OCI-LY1 (cell line): ENCODE measurements around the gene TANGO6.

ENCODE experiments used
- H2AFZ ChIP-seq: fragments of 200-600 bp; sonication (generic), shearing (Covaris generic); 2 replicates; pipeline ENCODE4 v1.6.0; 2014; ENCODE audit warnings: antibody characterized with exemption, mild to moderate bottlenecking, low read length
- H3F3A ChIP-seq: fragments of 200-600 bp; sonication (generic), shearing (Covaris generic); 2 replicates; pipeline ENCODE4 v1.6.0; 2014; ENCODE audit warnings: mild to moderate bottlenecking, antibody characterized with exemption, low read length, moderate library complexity; ENCODE audit not compliant: insufficient read depth
- H3K27ac ChIP-seq: fragments of 200-600 bp; sonication (generic); 2 replicates; pipeline ENCODE4 v1.5.1; 2014; ENCODE audit warnings: low read length, mixed run types, mild to moderate bottlenecking, low read depth; ENCODE audit not compliant: poor library complexity, severe bottlenecking
- H3K27me3 ChIP-seq: fragments of 200-600 bp; sonication (generic); 2 replicates; pipeline ENCODE4 v1.6.0; 2014; ENCODE audit warnings: antibody characterized with exemption, mild to moderate bottlenecking, low read length, moderate library complexity; ENCODE audit not compliant: insufficient read depth
- H3K36me3 ChIP-seq: fragments of 200-600 bp; sonication (generic); 2 replicates; pipeline ENCODE4 v1.6.1; 2014; ENCODE audit warnings: mild to moderate bottlenecking, antibody characterized with exemption, low read length, moderate library complexity, mixed read lengths; ENCODE audit not compliant: insufficient read depth
- H3K4me1 ChIP-seq: fragments of 200-600 bp; sonication (generic); 2 replicates; pipeline ENCODE4 v1.5.1; 2014; ENCODE audit warnings: mild to moderate bottlenecking, low read length, moderate library complexity; ENCODE audit not compliant: insufficient read depth, severe bottlenecking
- H3K4me2 ChIP-seq: fragments of 200-600 bp; sonication (generic), shearing (Covaris generic); 2 replicates; pipeline ENCODE4 v1.6.1; 2014; ENCODE audit warnings: low read length
- H3K4me3 ChIP-seq: fragments of 200-600 bp; sonication (generic); 2 replicates; pipeline ENCODE4 v1.5.1; 2014; ENCODE audit warnings: low read length, low read depth, mild to moderate bottlenecking, mixed read lengths; ENCODE audit not compliant: poor library complexity, severe bottlenecking
- H3K79me2 ChIP-seq: fragments of 200-600 bp; shearing (Covaris generic); 2 replicates; pipeline ENCODE4 v1.6.1; 2016; ENCODE audit warnings: mixed run types, low read length, mixed read lengths; ENCODE audit not compliant: insufficient read depth
- H3K9ac ChIP-seq: fragments of 200-600 bp; sonication (generic), shearing (Covaris generic); 2 replicates; pipeline ENCODE4 v1.6.1; 2014; ENCODE audit warnings: mild to moderate bottlenecking, low read length, mixed read lengths
- H3K9me2 ChIP-seq: fragments of 200-600 bp; sonication (generic), shearing (Covaris generic); 2 replicates; pipeline ENCODE4 v1.6.1; 2014; ENCODE audit warnings: low read depth, mild to moderate bottlenecking, low read length, mixed read lengths
- H3K9me3 ChIP-seq: fragments of 200-600 bp; shearing (Covaris generic); 2 replicates; pipeline ENCODE4 v1.6.1; 2014; ENCODE audit warnings: low read length, mixed read lengths
- H4K20me1 ChIP-seq: fragments of 200-600 bp; sonication (generic), shearing (Covaris generic); 2 replicates; pipeline ENCODE4 v1.6.0; 2016; ENCODE audit warnings: mild to moderate bottlenecking, low read length; ENCODE audit not compliant: insufficient read depth
- EZH2 ChIP-seq: fragments of 200-600 bp; sonication (generic), shearing (Covaris generic); IDR thresholded peaks from 2 replicates; pipeline ENCODE4 v1.8.0; 2017; ENCODE audit warnings: borderline replicate concordance, mixed run types, mild to moderate bottlenecking, antibody characterized with exemption, low read length, moderate library complexity, mixed read lengths
- TF ChIP-seq, protein P1 (sequence below): fragments of 200-600 bp; sonication (generic), shearing (Covaris generic); IDR thresholded peaks from 2 replicates; pipeline ENCODE4 v1.5.1; 2017; ENCODE audit warnings: mild to moderate bottlenecking, antibody characterized with exemption, low read length, moderate library complexity, mixed read lengths

TANGO6 gene

DNA sequence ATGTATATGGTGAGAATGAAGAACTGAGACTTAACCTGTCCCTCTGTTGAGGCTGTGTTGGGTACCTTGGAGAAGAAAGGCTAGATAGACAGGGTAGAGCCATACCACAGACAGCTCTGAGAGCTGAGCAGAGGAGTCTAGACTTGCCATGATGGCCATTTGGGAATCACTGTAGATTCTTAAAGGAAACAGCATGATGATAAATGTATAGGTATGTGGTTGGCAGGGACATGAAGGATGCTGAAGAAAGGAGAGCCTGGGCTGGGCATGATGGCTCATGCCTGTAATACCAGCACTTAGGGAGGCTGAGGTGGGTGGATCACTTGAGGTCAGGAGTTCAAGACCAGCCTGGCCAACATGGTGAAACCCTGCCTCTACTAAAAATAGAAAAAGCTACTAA is 147.7 kb downstream of the TANGO6 start:
- H3K27ac ChIP-seq, result no peak overlapping the region
- H2AFZ ChIP-seq, result no peak overlapping the region
- H3K36me3 ChIP-seq, result no peaks in the 10 kb centered on the region
- H3K79me2 ChIP-seq, result no peaks in the 10 kb centered on the region
- no peaks in the 10 kb centered on the region for H3K27me3 ChIP-seq
- H3K9me2 ChIP-seq, result no peaks in the 10 kb centered on the region
- no peak overlapping the region for H3K4me3 ChIP-seq
- H3K9ac ChIP-seq, result no peak overlapping the region
- no peaks in the 10 kb centered on the region for H3K4me1 ChIP-seq
- no peak overlapping the region for H3K4me2 ChIP-seq
- no peaks in the 10 kb centered on the region for H3F3A ChIP-seq
- TF ChIP-seq, protein P1, sequence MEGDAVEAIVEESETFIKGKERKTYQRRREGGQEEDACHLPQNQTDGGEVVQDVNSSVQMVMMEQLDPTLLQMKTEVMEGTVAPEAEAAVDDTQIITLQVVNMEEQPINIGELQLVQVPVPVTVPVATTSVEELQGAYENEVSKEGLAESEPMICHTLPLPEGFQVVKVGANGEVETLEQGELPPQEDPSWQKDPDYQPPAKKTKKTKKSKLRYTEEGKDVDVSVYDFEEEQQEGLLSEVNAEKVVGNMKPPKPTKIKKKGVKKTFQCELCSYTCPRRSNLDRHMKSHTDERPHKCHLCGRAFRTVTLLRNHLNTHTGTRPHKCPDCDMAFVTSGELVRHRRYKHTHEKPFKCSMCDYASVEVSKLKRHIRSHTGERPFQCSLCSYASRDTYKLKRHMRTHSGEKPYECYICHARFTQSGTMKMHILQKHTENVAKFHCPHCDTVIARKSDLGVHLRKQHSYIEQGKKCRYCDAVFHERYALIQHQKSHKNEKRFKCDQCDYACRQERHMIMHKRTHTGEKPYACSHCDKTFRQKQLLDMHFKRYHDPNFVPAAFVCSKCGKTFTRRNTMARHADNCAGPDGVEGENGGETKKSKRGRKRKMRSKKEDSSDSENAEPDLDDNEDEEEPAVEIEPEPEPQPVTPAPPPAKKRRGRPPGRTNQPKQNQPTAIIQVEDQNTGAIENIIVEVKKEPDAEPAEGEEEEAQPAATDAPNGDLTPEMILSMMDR, result no peak
- no peak for TF ChIP-seq EZH2
- no peaks in the 10 kb centered on the region for H3K9me3 ChIP-seq
- no peaks in the 10 kb centered on the region for H4K20me1 ChIP-seq

DNA sequence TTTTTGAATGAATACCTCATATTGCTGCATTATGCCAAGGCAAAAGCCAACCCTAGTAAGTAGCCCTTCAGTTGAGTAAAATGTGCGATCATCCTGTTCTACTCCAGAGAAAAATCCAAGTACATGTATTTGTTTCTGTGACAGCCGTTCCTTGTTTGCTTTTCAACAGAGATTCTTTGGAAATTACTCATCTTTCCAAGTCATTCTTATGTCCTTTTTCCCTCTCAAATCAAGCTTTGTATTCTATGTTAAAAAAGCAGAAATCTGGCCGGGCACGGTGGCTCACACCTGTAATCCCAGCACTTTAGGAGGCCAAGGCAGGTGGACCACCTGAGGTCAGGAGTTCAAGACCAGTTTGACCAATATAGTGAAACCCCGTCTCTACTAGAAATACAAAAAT is 149.2 kb downstream of the TANGO6 start:
- Histone ChIP-seq H3K27me3 (no peaks in the 10 kb centered on the region), H3K9me3 (no peaks in the 10 kb centered on the region), H3K9ac (no peak overlapping the region), H3K9me2 (no peaks in the 10 kb centered on the region), H3K4me1 (no peaks in the 10 kb centered on the region), H3K27ac (no peak overlapping the region), H3K4me2 (no peak overlapping the region), H3K79me2 (no peaks in the 10 kb centered on the region), H3K4me3 (no peak overlapping the region), H4K20me1 (no peaks in the 10 kb centered on the region), H3K36me3 (no peaks in the 10 kb centered on the region), H3F3A (no peaks in the 10 kb centered on the region), H2AFZ (no peak overlapping the region)
- TF ChIP-seq, protein P1, result no peak
- TF ChIP-seq EZH2, result no peak

DNA sequence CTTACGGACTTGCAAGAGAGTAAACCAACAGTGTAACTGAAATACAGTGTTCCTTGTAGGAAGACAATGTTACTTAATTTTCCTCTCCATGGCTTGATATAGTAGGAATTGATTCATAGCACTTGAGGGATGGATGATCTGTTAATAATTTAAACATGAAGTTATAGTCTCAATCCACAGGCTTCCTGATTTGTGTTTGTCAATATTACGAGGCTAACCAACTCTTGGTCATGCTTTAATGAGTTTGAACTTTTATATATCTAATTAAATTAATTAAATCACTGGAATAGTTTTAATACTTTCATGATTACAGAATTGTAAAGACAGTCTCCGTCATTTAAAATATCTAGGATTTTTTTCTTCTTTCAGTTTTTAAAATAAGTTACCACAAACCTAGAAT is 150.1 kb downstream of the TANGO6 start:
- no peaks in the 10 kb centered on the region for H3K4me1 ChIP-seq
- H2AFZ ChIP-seq, result no peak overlapping the region
- H3K36me3 ChIP-seq, result no peaks in the 10 kb centered on the region
- H3K9me2 ChIP-seq, result no peaks in the 10 kb centered on the region
- H4K20me1 ChIP-seq, result no peaks in the 10 kb centered on the region
- no peaks in the 10 kb centered on the region for H3K9me3 ChIP-seq
- no peak overlapping the region for H3K4me3 ChIP-seq
- no peaks in the 10 kb centered on the region for H3F3A ChIP-seq
- H3K27me3 ChIP-seq, result no peaks in the 10 kb centered on the region
- H3K9ac ChIP-seq, result no peak overlapping the region
- H3K4me2 ChIP-seq, result no peak overlapping the region
- H3K27ac ChIP-seq, result no peak overlapping the region
- no peaks in the 10 kb centered on the region for H3K79me2 ChIP-seq
- TF ChIP-seq EZH2, result no peak
- TF ChIP-seq, protein P1, result no peak
